ENCODE measurements around the gene SPINK8. TPM values are rescaled to one million over a fixed set of nuclear protein-coding genes. Genes with fewer than 3 reads are reported as not detected.

The SPINK8 gene
- total and polyA plus RNA-seq, 2 of the 8 experiments (the other 6 are each of a cell fraction or from before 2014, with no cell fraction given), result 0.29 TPM; not detected in 1

DNA sequence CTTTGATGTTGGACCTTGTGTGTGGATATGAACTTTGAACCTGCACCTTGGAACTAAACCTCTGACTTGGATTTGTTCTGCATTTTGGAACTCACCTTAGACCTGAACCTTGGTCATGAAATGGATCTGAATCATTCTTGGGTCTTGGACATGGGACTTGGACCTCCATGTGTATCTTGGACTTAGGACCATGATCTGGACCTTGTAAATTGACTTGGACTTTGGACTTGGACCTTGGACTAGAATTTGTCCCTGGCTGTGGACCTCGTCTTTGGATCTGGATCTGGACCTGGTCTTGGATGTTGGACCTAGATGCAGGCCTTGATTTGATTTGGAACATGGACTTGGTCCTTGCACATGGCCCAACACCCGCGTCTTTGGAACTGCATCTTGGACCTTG is 47.2 kb downstream of the SPINK8 start:
- Histone ChIP-seq H3K27me3 (replicated peaks in 1 of 4; ENCODE audit: control insufficient read depth in 3 of 4, extremely low read depth in 1 of 4, insufficient read depth in 3 of 4, low read length in 3 of 4) (no peaks in the 10 kb centered on the region; a peak in 1 of 7 replicates), H3K4me2 (ENCODE audit: insufficient read depth in 1 of 2, low read depth in 2 of 2, low read length in 2 of 2) (no peak overlapping the region), H3K4me1 (replicated peaks in 1 of 4; ENCODE audit: control insufficient read depth in 3 of 4, insufficient read depth in 4 of 4, low read length in 3 of 4) (no peaks in the 10 kb centered on the region), H3K36me3 (ENCODE audit: control insufficient read depth in 2 of 4, insufficient read depth in 4 of 4, low read length in 3 of 4) (peaks cover 0 to 8% (median 2%) of the 10 kb centered on the region in 4 experiments; a peak in 4 of 8 replicates), H4K20me1 (replicated peaks in 1 of 2; ENCODE audit: control insufficient read depth in 1 of 2, insufficient read depth in 2 of 2, low read length in 2 of 2) (no peaks in the 10 kb centered on the region), H3K23ac (ENCODE audit: insufficient read length) (no peak overlapping the region), H3K79me2 (ENCODE audit: control insufficient read depth in 1 of 2, insufficient read depth in 2 of 2, low read length in 2 of 2) (no peaks in the 10 kb centered on the region), H3K4me3 (ENCODE audit: extremely low read depth in 1 of 4, insufficient read depth in 2 of 4, low read depth in 3 of 4, low read length in 4 of 4) (no peak overlapping the region), H3K23me2 (ENCODE audit: low read depth, low read length) (0 out of 2 replicates have a peak, but pooled peaks cover 1% of the 10 kb centered on the region), H3K9ac (replicated peaks in 1 of 4; ENCODE audit: extremely low read depth in 1 of 4, low read depth in 3 of 4, low read length in 3 of 4) (no peak overlapping the region), H2BK5ac (ENCODE audit: low read depth, low read length) (no peak overlapping the region), H3K56ac (replicated peaks; ENCODE audit: insufficient read length, low read depth, low read length) (no peak overlapping the region), H2BK15ac (ENCODE audit: low read length) (no peak overlapping the region), H2BK12ac (ENCODE audit: low read depth, low read length) (no peak overlapping the region), H3K18ac (ENCODE audit: extremely low read depth, low read length) (no peak overlapping the region), H3K27ac (ENCODE audit: low read depth, low read length) (no peak overlapping the region), H2BK20ac (ENCODE audit: low read length) (no peak overlapping the region), H3K79me1 (ENCODE audit: low read depth, low read length) (no peaks in the 10 kb centered on the region; the same call in 1 of the 2 replicates), H3K9me3 (ENCODE audit: insufficient read depth in 2 of 2, low read depth in 1 of 2, low read length in 1 of 2) (no peaks in the 10 kb centered on the region), H2AK5ac (ENCODE audit: low read depth, low read length) (no peak overlapping the region), H4K8ac (ENCODE audit: extremely low read depth, insufficient read depth, low read length) (no peak overlapping the region), H3K14ac (ENCODE audit: insufficient read length) (no peak overlapping the region), H2BK120ac (replicated peaks; ENCODE audit: low read depth, low read length) (no peak overlapping the region), H2AFZ (ENCODE audit: low read length) (no peak overlapping the region), H3K4ac (replicated peaks; ENCODE audit: insufficient read length, low read depth, low read length) (no peak overlapping the region), H4K5ac (ENCODE audit: insufficient read length, low read depth, low read length) (no peak overlapping the region), H4K91ac (replicated peaks; ENCODE audit: insufficient read length, low read length) (no peak overlapping the region)
- WGBS, 2 experiments (ENCODE audit: extremely low coverage in 1 of 2, insufficient coverage in 1 of 2, insufficient read length in 1 of 2, insufficient replicate concordance in 2 of 2, low coverage in 1 of 2, low lambda C conversion rate in 2 of 2, missing lambda C conversion rate in 1 of 2), result 92% methylated on average over 3 of the region's 3 CpGs; no CpG with 5 or more reads in 1 of the 2 experiments
- no peak for TF ChIP-seq KDM5A (IDR thresholded peaks at IDR 0.05; ENCODE audit: low read length)
- TF ChIP-seq SIN3A (conservative IDR thresholded peaks at IDR 0.05 in 1 of 2, IDR thresholded peaks at IDR 0.05 in 1 of 2; ENCODE audit: low read depth in 1 of 2, low read length in 2 of 2), result no peak
- TF ChIP-seq GABPA (IDR thresholded peaks at IDR 0.05; ENCODE audit: borderline replicate concordance, insufficient read depth, low read length), result no peak
- TF ChIP-seq CTCF (IDR thresholded peaks at IDR 0.05; ENCODE audit: control extremely low read depth in 1 of 3, insufficient read depth in 1 of 3, low read depth in 1 of 3, low read length in 3 of 3), result no peak
- no peak for TF ChIP-seq ZNF274 (IDR thresholded peaks at IDR 0.05; ENCODE audit: borderline replicate concordance, extremely low read depth, low read length)
- TF ChIP-seq BACH1 (IDR thresholded peaks at IDR 0.05; ENCODE audit: low read length), result no peak
- TF ChIP-seq HDAC6 (IDR thresholded peaks at IDR 0.05; ENCODE audit: low read depth, low read length), result no peak
- TF ChIP-seq CBX8 (IDR thresholded peaks at IDR 0.05; ENCODE audit: borderline replicate concordance, low read depth, low read length), result no peak
- no peak for TF ChIP-seq SP2 (IDR thresholded peaks at IDR 0.05; ENCODE audit: low read length)
- POLR2A ChIA-PET (ENCODE audit: partially characterized antibody), result interaction anchor here (1.3 kb wide), 1 partner anchor 12 kb away, joined by 4 read pairs; no protein-coding TSS in a partner anchor
- DNase-seq (ENCODE audit: low read depth in 1 of 2, low spot score in 2 of 2) (no peak), FAIRE-seq (peak; percentile 28)
- CTCF ChIA-PET (ENCODE audit: partially characterized antibody), result interaction anchor here (0.7 kb wide), 1 partner anchor 318 kb away, joined by 3 read pairs; no protein-coding TSS in a partner anchor
